Hindlimb muscle (tissue), 1 donor: ENCODE data around the gene TRMT61A. TPM values are rescaled to one million over a fixed set of nuclear protein-coding genes. Genes with fewer than 3 reads are reported as not detected.
"Not testable (repeated sequence)": the region's sequence is repeated elsewhere in the genome, so short reads cannot be mapped to it uniquely, and the experiment has no call there.

Experiments
- DNase-seq: peaks from one replicate; pipeline ENCODE4 v3.0.0-alpha.2; 2013
- polyA plus RNA-seq: library from polyadenylated mRNA; unstranded; fragments of 120-200 nt; gene quantifications from one replicate; pipeline ENCODE4 v1.2.1, GENCODE V29; 2013; ENCODE audit not compliant: insufficient read length

Gene TRMT61A
- polyA plus RNA-seq, 1 donor, result 7.8 TPM

DNA sequence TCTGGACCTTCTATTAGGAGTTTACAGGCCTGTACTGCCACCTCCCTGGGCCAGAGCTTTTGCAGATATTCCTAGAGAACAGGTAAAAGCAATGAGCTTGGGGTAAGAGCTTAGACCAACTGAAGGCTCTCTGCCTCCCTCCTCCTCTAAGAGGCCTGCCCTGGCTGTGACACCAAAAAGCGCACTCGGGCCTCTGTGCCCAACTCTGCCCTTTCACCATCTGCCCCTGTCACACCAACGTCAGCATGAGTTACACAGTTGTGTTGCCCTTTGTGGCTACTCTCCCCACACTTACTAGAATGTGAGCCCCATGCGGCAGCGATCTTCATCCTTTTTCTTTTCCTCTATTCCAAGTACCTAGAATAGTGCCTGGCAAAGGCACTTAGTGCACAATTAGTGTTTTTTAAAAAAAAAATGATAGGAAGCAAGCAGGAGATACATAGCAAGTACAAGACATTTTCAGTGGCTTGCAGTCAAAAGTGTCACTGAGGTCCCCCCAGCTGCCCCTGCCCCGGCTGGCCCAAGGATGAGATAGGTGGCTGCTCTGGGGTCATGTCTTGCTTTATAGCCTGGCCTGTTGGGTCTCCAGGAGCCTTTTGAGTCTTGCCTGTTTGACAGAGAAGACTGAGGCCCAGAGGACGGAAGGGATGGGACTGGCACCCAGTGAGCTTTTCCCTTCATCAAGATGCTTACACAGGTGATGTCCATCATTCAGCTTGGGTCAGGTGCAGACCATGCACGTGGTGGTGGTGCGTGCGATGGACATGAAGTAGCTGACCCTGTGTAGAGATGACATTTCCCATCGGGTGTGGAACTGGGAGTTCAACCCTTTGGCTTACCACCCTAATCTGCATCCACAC is 18.9 kb upstream of the TRMT61A start:
- no peak for DNase-seq

GRCh38 chr14:103510724-103511693 is 18.0 kb upstream of the TRMT61A start:
- no peak for DNase-seq

DNA sequence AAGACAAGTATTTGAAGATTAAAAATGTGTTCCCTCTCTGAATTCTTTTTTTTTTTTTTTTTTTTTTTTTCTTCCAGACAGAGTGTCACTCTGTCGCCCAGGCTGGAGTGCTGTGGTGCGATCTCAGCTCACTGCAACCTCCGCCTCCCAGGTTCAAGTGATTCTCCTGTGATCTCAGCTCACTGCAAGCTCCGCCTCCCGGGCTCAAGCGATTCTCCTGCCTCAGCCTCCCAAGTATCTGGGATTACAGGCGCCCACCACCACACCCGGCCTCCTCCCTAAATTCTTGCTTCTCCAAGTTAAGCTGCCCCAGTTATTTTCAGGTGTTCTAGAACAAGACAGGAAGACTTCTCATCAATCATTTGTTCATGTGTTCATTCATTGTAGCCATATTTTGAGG is 16.8 kb upstream of the TRMT61A start:
- DNase-seq, result not testable (repeated sequence)

DNA sequence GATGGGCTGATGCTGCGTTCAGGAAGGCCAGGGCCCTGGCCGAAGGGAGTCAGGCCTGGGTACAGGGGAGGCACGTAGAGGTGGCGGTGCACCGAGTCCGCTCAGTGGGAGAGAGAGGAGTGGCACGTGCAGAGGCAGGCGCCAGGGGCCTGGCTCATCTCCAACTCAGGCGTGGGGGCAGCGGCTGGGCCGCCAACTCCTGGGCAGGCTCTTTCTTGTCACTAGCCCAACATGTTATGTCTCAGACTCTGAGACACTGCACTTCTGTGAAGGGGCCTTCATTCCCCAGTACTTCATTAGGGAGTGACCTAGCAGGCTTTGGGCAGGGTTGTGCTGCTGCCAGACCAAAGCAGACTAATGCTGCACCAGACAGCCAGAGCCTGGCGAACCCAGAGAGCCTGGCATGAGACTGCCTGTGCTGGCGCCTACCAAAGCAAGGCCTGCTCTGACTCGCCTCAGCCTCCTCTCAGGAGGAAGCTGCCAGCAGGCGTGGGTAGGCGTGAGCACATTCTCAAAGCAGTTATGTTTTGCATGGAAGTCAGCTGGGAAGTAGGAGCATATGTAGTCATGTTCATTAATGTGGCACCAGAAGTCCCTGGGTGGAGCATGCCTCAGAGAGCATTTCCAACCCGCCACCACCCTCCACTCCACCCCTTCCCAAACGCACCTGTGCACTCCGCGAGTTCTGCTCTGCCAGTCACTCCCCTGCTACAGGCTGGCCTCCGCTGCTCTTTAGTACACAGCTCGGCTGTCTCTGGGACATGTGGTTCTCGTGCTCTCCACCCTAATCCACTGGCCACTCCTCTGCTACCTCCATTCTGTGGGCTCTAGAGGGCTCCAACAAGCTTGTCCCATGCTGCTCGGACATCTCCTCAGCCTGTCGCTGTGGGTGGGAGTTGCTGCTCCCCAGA is 16.0 kb upstream of the TRMT61A start:
- DNase-seq, result no peak

- no peak for DNase-seq
Measured at GRCh38 chr14:103514596-103515421, 14.2 kb upstream of the TRMT61A start.

GRCh38 chr14:103516426-103517173 is 12.4 kb upstream of the TRMT61A start:
- DNase-seq, result no peak

DNA sequence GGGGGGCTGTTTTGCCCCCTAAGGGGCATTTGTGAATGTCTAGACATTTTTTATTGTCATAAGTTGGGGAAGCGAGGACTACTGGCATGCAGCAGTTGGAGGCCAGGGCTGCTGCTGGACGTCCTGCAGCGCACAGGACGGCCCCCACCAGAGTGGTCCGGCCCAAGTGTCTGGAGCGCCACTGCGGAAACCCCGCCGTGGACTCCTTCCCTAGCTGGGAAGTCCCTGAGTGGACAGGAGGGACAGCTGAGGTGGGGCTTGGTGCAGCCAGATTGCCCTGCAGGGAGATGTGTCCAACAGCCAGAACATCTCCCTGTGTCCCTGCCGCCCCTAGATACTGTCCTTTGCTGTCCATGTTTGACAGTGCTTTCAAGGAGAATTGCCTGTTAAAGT is 11.8 kb upstream of the TRMT61A start:
- no peak for DNase-seq

- DNase-seq, result no peak
Measured at GRCh38 chr14:103517721-103518421, 11.1 kb upstream of the TRMT61A start.

- DNase-seq, result no peak
Measured at GRCh38 chr14:103518422-103519042, 10.5 kb upstream of the TRMT61A start.

DNA sequence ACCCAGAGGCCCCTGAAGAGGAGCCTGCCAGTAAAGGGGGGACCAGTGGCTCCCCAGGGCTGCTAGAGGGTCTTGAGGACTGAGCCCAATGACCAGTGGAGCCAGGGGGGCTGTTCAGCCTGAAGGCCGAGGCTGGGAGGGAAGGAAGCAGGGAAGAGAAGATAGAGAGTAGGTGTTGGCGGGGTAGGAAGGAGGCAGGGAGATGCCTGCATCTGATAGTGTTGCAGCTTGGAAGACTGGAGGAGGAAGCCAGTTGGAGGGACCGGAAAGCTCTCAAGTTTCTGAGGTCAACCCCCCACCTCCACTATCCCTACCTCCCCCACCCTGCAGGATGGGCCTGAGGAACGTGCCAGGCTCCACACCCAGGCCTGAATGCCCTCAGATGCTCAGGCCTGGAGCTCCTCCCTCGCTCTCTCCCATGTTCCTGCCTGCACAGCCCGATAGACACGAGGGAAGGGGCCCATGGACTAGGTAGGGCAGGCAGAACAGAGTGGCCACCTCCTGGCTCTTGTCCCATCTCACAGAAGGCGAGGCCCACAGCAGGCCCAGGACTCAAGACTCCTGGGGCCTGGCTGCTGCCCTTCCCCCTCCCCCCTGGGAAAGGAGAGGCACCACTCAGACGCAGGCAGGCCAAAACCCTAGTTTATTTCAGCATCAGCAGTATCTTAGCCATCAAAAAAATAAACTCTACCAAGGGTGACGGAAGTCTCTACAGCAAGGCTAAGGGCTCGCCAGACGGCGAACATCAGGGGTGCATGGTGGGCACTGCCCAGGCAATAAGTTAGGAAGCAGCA is 9.8 kb upstream of the TRMT61A start:
- no peak for DNase-seq

GRCh38 chr14:103519837-103520212 is 9.2 kb upstream of the TRMT61A start:
- no peak for DNase-seq

GRCh38 chr14:103520269-103520656 is 8.7 kb upstream of the TRMT61A start:
- no peak for DNase-seq

DNA sequence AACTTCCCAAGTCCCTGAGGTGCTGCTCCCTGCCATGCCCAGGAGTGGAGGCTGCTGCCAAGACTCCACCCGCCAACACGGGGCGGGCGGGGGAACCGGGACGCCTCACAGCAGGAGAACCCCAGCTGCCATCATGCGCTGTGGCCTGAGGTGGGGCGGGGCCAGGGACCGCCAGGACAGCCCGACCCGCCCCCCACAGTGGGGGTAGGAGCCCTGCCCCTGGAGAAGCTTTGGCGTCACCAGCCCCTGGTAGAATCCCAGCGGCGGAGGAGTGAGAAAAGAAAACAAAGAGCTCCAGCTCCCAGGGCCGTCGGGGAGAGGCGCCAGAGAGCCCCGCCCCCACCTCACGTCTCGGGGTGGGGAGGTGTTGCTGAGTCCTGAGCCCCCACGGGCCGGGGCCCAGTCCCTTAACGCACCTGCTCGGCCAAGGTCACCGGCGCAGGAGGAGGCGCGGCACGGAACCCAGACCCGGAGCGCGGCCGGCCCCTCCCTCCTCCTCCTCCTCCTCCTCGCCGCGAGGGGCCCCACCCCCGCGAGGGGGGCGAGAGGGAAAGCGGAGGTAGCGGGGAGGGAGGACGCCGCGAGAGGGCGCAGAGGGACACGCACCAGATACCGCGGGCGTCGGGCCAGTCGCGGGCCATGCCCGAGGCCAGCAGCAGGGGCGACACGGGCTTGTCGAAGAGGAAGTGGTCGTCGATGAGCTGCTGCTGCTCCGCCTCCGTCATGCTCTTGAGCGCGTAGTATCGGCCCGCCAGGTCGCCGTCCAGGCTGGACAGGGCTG is 8.1 kb upstream of the TRMT61A start:
- peak; percentile 67 for DNase-seq

GRCh38 chr14:103521438-103521950 is 7.5 kb upstream of the TRMT61A start:
- no peak for DNase-seq

GRCh38 chr14:103521951-103522563 is 6.9 kb upstream of the TRMT61A start:
- no peak for DNase-seq

DNA sequence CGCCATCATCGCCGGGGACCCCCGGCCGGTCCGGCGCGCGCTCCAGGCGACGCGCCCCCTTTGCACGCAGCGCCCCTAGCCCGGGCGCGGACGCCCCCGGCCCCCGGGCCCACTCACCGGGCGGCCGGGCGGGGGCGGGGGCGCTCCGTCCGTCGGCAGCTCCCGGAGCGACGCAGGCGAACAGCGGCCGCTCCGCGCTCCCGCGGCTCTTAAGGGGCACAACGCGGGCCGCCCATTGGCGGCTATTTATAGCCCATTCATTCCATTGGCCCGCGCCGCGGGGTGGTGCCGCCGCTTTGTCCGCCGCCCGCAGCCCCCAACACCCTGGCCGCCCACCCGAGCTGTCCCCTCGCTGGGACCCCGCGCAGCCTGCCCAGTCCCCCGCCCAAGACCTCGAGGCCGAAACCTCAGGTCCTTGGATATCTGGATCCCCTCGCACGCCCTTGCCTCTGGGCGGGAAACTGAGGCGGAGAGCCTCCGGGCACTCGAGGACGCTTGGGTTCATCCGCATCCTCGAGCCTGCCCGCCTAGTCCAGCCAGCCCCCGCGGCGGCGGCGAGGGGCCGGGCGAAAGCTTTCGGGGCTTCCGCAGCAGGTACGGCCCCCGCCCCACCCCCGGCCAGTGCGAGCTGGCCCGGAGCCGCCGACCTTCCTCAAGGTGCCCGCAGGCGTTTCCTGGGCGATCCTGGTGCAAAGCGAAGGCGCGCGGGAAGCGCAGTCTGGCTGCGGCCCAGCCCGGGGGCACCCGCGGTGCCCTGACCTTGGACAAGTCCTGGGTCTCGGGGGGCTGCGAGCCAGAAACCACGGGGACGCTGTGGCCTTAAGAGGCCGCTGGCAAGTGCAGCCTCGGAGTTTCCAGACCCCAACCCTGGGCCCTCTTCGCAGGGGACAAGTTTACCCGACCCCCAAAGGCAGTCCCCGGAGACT is 6.1 kb upstream of the TRMT61A start, which contains the start of gene CKB:
CKB (minus strand) TSS at position 182 of the 926 bp plus-strand sequence. CDS start 337 bp downstream, outside the sequence.
- peak; percentile 63 for DNase-seq
